GM21360 (cell line): ENCODE data around the gene ZNF485.
"Not testable (repeated sequence)": the region's sequence is repeated elsewhere in the genome, so short reads cannot be mapped to it uniquely, and the experiment has no call there.

Experiments
- ATAC-seq: cut with Tn5 transposase; IDR thresholded peaks from one replicate; pipeline ENCODE4 v1.9.1; 2021; ENCODE audit warnings: mild to moderate bottlenecking, moderate library complexity; ENCODE audit not compliant: unreplicated experiment

ZNF485 gene

GRCh38 chr10:43606323-43607198 lies at the start of gene ZNF485:
TSS of gene ZNF485 (plus strand) at chr10:43606438. CDS start at chr10:43607051, 613 bp downstream.
- ATAC-seq: peak; percentile 96

GRCh38 chr10:43557214-43557613 lies 49.0 kb upstream of the ZNF485 start:
- no peak for ATAC-seq

GRCh38 chr10:43569681-43570080 lies 36.6 kb upstream of the ZNF485 start:
- ATAC-seq: no peak

GRCh38 chr10:43570971-43571370 lies 35.3 kb upstream of the ZNF485 start:
- no peak for ATAC-seq

- no peak for ATAC-seq
Measured at GRCh38 chr10:43573250-43574000, 32.8 kb upstream of the ZNF485 start.

GRCh38 chr10:43574001-43574892 lies 32.0 kb upstream of the ZNF485 start, which contains the start of gene ZNF239:
TSS of gene ZNF239 (minus strand) at chr10:43574616. CDS start at chr10:43558079, 16,537 bp downstream.
- ATAC-seq: peak; percentile 72

GRCh38 chr10:43574906-43575305 lies 31.3 kb upstream of the ZNF485 start:
- no peak for ATAC-seq

- no peak for ATAC-seq
Measured at GRCh38 chr10:43576062-43576461, 30.2 kb upstream of the ZNF485 start.

GRCh38 chr10:43576580-43576979 lies 29.7 kb upstream of the ZNF485 start:
- no peak for ATAC-seq

- ATAC-seq: no peak
Measured at GRCh38 chr10:43584051-43584450, 22.2 kb upstream of the ZNF485 start.

- ATAC-seq: no peak
Measured at GRCh38 chr10:43585046-43585445, 21.2 kb upstream of the ZNF485 start.

- no peak for ATAC-seq
Measured at GRCh38 chr10:43585981-43586729, 20.1 kb upstream of the ZNF485 start.

- not testable (repeated sequence) for ATAC-seq
Measured at GRCh38 chr10:43586730-43587115, 19.5 kb upstream of the ZNF485 start.

GRCh38 chr10:43591303-43591904 lies 14.8 kb upstream of the ZNF485 start:
- ATAC-seq: no peak

- ATAC-seq: peak; percentile 94
Measured at GRCh38 chr10:43594944-43595589, 11.2 kb upstream of the ZNF485 start.

GRCh38 chr10:43595739-43596298 lies 10.4 kb upstream of the ZNF485 start:
- ATAC-seq: peak; percentile 58

- no peak for ATAC-seq
Measured at GRCh38 chr10:43596546-43596945, 9.7 kb upstream of the ZNF485 start.

- no peak for ATAC-seq
Measured at GRCh38 chr10:43598446-43598845, 7.8 kb upstream of the ZNF485 start.

GRCh38 chr10:43599333-43599732 lies 6.9 kb upstream of the ZNF485 start:
- no peak for ATAC-seq
